VCaP (cell line): Measurements from ENCODE around the gene DUSP11.
"Not testable (repeated sequence)": the region's sequence is repeated elsewhere in the genome, so short reads cannot be mapped to it uniquely, and the experiment has no call there.

Experiments
- H3K27ac ChIP-seq: fragments of 450-650 bp; 2 replicates; pipeline ENCODE4 v1.5.1; 2017
- CTCF ChIP-seq: fragments of 450-650 bp; conservative IDR thresholded peaks from 2 replicates; pipeline ENCODE4 v1.5.1; 2017; ENCODE audit warnings: mild to moderate bottlenecking, moderate library complexity

Gene DUSP11

GRCh38 chr2:73770725-73771124, 9.2 kb downstream of the DUSP11 start:
- H3K27ac ChIP-seq, result no peak overlapping the region
- TF ChIP-seq CTCF, result no peak

GRCh38 chr2:73766994-73767393, 12.9 kb downstream of the DUSP11 start:
- no peak for TF ChIP-seq CTCF
- no peak overlapping the region for H3K27ac ChIP-seq

- H3K27ac ChIP-seq, result no peak overlapping the region
- no peak for TF ChIP-seq CTCF
Measured at GRCh38 chr2:73766349-73766748, 13.6 kb downstream of the DUSP11 start.

GRCh38 chr2:73764945-73765344, 15.0 kb downstream of the DUSP11 start:
- no peak for TF ChIP-seq CTCF
- H3K27ac ChIP-seq, result no peak overlapping the region

GRCh38 chr2:73762571-73762970, 17.3 kb downstream of the DUSP11 start:
- no peak overlapping the region for H3K27ac ChIP-seq
- no peak for TF ChIP-seq CTCF

- no peak for TF ChIP-seq CTCF
- no peak overlapping the region for H3K27ac ChIP-seq
Measured at GRCh38 chr2:73759904-73760303, 20.0 kb downstream of the DUSP11 start.

GRCh38 chr2:73759285-73759764, 20.6 kb downstream of the DUSP11 start:
- H3K27ac ChIP-seq, result no peak overlapping the region
- no peak for TF ChIP-seq CTCF

GRCh38 chr2:73754332-73754731, 25.6 kb downstream of the DUSP11 start:
- H3K27ac ChIP-seq, result not testable (repeated sequence)
